ENCODE results near the gene ZNF407.
"Not testable (repeated sequence)": the region's sequence is repeated elsewhere in the genome, so short reads cannot be mapped to it uniquely, and the experiment has no call there.

The ZNF407 gene

DNA sequence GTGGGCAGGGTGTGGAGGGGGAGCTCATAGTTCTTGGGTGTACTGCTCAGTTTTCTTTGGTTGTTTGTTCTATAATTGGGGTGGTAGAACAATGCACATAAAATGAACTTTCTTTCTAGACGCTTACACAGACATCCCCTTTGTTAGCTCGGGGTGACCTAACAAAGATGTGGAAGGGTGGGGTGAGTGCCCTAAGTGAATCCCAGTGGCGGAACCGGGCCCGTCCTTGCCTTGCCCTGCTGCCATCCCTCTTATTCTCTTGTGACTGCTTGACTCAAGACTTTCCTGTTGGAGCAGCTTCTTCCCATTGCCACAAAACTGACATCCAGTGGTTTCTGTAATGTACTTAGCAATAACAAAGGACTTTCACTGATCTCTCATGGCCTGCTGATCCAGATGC lies 343.2 kb downstream of the ZNF407 start:
- no peak for DNase-seq

DNA sequence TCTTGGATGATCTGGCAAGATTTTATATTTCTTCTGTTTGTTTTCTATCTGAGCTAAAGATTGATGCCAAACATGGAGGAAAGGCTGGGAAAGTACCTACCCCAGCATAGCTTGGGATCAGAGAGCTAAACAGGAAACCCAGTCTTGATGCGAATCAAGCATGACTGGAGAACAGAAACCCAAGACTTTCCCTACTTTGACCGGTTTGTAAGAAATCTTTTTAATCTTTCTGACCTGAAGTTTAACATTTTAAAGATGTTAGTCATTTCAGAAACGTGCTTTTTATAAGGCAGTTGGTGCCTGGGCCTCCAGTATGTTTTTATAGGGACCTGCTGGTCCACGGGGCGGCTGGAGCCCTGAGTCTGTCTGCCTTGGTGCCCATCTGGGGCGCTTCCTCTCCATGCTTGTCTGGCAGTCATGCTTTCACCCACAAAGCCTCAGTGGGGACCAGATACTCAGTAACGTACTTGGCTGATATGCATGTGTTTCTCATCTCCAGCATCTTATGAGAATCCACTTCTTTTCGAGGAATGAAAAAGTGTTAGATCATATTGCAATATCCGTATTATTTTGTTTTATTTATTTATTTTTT lies 344.7 kb downstream of the ZNF407 start:
- no peak for DNase-seq

DNA sequence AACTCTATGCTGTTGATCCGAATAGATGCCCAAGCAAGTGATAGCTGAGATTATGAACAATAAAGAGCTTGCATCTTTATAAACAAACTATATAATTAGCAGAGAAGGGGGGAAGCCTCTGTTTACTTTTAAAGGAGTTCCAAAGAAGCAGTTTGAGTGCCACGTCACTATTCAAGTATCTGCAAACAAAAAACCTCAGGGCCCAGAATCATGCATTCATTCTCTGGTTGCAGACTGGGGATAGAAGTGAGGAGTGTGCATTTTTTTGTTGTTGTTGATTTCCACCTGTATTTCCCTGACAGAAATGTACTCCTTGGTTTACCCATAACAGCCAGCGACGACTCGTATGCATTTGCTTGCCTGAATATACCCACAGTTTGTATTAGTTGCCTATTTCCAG lies 347.0 kb downstream of the ZNF407 start:
- DNase-seq = no peak

GRCh38 chr18:74945774-74946545 lies 348.3 kb downstream of the ZNF407 start:
- DNase-seq = no peak

DNA sequence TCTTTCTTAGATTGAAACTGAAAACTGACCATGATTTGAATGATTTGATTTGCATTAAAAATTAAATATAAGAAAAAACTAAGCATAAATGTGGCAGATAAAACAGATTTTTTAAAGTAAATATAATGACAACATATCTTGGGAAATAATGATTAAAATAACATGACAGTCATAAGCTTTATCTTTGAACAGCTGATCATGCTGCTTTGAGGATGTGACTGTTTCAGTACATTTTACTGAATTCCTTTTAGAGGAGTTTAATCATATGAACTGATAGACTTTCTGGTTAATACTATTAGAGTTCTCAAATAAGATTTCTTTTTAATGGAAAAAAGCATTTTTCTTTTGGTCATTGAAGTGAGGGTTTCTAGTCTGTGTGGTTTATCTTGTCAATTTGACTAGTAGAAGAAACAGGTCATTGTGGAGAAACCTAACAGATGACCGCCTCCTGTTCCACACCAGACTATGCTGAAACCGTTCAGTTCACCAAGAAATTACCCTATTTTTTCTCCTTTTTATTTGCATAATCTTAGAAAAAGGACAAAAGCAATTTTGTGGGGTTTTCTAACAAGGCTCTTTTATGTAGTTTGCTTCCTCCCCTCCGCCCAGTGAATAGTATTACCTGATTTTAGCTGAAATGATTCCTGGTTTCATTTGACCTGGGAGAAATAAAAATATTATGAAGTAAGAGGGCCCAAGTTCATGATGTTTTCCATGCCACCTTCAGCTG lies 349.1 kb downstream of the ZNF407 start:
- no peak for DNase-seq

- no peak for DNase-seq
Measured at GRCh38 chr18:74947417-74947816, 349.7 kb downstream of the ZNF407 start.

DNA sequence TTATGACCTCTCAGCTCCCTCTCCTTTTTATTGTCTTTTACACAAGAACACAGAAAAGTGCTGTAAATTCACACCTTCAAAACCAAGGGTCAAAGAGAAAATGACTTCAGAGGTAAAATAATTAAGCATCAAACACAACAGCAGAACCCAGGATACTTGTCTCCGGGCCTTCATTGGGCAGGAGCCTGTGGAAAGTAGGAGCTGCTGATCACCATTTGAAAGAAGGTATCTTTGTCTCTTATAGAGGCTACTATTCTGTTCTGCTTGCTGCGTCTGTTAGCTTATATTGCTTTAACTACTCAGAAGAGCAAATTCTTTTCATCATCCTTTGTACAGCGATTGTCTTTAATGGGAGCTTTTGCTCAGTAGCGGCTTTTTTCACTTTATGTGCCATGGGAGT lies 350.2 kb downstream of the ZNF407 start:
- DNase-seq = no peak

DNA sequence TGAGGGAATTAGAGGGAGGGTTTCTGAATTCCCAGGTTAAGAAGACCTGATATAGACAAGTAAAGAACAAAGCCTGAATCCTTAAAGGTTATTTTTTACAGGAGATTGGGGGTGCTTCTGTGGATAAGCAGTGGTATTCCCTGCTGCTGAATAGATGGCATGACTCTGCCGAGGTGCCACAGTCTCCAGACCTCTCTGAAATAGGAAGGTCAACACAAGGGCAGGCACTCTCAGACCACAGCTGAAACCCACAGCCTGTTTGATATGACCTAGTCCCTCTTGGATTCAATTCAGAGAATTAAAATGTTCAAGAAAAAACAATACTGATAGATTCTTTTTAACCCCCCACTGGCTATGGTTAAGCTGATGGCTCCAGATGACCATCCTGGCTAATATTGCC lies 351.9 kb downstream of the ZNF407 start:
- no peak for DNase-seq

DNA sequence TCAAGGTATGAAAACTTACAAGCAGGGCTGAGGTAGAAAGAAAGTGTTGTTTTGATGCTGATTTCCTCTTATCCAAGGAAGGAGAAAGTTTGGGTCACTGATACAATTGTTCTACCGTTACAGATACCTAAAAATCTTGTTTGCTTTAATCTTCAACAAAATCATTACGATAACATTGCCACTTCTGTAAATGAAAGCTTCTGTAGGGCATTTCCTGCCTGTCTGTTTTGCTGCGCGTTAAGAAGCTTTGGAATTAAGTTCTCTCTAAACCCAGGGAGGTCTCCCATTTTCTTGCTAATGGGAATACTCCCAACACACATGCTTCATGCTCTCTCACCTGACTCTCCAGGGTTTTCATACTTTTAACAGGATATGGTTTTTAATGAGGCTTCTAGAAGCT lies 352.8 kb downstream of the ZNF407 start:
- DNase-seq = no peak

DNA sequence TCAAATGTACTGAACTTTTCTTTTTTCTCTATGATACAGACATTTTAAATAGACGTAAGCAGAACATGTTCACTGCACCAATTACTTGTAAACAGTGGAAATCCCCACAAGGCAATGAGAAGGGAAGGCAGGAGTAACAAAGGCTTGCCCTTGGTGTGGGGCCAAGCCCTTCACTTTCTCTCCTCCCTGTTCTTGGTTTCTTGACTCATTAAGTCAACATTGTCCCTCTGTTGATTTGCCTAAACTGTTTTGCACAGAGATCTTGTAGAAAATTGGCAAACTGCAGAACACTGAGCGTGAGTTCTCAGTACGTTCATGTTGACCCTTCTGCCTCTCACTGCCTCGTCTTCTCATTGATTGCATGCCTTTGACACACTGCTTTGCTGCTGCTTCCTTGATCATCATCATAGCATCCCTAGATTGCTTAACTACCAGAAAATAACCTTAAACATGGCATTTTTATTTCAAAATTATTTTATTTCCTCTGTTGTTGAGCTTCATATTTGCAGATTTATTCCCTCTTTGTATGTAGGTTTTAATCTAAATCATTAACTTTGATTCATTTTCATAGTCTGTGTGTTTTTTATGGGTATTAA lies 353.6 kb downstream of the ZNF407 start:
- no peak for DNase-seq

DNA sequence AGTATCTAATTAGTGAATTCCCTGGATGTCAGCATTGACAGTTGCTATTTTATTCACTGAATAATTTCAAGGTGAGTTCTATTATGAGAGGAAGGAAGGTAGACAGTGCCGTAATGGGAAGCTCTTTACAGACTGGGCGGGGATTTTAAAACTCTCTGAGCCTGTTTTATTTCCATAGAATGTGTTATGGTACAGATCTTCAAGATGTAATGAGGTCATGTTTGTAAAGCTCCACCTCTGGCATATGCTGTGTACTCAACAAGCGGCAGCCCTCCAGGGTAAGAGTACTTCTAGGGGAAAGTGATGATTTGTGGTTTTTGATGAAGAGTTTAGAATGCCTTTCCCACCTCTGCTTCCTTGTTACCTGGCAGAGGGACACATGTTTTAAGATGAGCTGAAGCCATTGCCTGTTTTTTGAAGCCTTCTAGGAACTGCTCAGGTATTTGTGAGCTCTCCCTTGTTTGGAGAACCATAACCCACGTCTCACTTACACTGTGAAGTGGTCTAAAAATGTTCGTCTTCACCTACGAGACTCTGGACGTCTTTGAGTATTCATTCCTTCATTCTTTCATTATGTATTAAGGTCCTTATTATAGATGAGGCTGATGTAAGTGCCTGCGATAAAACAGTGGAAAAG lies 360.0 kb downstream of the ZNF407 start:
- DNase-seq = no peak

- DNase-seq = no peak
Measured at GRCh38 chr18:74959216-74959615, 361.5 kb downstream of the ZNF407 start.

DNA sequence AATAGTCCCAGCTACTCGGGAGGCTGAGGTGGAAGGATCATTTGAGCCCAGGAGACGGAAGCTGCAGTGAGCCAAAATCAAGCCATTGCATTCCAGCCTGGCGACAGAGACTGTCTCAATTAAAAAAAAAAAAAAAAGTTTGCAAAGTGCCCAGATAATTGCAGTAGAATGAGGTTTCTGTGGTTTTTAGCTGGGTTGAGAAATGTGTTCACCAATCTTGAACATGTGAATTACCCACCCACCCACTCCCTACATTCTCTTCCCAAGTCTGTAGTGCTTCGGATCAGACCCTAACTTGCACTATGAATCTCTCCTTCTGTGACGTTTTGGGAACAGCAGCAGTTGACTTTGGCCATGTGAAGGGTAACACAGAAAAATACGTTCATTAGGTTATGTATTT lies 363.9 kb downstream of the ZNF407 start:
- DNase-seq = no peak

DNA sequence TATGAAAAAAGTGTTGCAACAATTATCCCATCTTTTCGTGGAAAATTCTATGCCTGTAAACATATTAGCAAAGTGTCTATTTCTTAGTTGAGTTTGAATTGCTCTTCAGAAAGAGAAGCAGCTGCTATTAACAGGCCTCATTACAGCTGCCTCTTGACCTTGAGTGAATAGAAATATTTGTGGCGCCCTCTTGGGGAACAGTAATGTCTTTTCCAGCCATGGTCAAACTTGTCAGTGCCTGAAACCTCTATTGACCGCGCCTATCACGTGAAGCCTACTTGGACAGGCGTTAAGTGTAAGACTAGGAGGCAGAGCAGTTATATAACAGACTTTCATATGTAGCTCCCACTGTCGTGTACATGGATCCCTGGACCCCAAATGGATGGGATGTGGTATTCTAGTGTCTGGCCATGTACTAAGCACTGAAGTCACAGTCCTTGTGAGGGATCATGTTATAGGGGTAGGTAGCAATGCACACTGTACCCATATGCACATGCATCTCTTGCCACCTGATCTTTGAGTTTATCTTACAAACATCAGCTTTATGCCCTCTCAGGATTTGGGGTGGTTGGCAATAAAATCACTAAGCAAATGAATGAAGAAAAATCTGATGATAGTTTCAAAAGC lies 366.3 kb downstream of the ZNF407 start:
- DNase-seq = no peak

- no peak for DNase-seq
Measured at GRCh38 chr18:74965682-74966081, 368.0 kb downstream of the ZNF407 start.

GRCh38 chr18:74967438-74967837 lies 369.8 kb downstream of the ZNF407 start:
- DNase-seq = no peak

DNA sequence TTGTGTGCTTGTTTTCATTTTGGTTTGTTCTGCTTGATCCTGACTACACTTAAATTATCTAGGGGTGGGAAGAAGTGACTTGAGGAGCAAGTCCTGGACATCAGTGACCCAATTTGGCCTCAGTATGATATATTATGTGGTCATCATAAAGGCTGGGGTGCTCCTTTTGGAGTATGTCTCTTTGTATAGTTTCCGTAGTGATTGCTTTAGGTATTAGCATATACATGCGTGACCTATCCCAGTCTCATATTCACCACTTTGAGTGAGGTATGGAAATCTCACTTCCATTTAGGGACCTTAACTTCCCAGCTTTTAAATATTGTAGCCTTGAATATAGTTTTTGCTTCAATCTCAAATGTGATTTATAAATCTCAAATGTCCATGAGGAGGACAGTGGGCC lies 370.3 kb downstream of the ZNF407 start:
- DNase-seq = no peak

DNA sequence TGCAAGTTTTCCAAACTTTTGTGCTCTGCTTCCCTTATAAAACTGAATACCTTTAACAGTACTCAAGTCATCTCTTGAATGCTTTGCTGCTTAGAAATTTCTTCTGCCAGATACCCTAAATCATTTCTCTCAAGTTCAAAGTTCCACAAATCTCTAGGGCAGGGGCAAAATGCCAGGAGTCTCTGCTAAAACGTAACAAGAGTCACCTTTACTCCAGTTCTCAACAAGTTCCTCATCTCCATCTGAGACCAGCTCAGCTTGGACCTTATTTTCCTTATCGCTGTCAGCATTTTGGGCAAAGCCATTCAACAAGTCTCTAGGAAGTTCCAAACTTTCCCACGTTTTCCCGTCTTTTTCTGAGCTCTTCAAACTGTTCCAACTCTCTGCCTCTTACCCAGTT lies 373.7 kb downstream of the ZNF407 start:
- DNase-seq = not testable (repeated sequence)

DNA sequence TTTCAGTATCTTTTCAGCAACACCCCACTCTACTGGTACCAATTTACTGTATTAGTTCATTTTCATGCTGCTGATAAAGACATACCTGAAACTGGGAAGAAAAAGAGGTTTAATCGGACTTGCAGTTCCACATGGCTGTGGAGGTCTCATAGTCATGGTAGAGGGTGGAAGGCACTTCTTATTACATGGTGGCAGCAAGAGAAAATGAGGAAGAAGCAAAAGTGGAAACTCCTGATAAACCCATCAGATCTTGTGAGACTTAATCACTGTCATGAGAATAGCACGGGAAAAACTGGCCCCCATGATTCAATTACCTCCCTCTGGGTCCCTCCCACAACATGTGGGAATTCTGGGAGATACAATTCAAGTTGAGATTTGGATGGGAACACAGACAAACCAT lies 374.1 kb downstream of the ZNF407 start:
- DNase-seq = not testable (repeated sequence)

DNA sequence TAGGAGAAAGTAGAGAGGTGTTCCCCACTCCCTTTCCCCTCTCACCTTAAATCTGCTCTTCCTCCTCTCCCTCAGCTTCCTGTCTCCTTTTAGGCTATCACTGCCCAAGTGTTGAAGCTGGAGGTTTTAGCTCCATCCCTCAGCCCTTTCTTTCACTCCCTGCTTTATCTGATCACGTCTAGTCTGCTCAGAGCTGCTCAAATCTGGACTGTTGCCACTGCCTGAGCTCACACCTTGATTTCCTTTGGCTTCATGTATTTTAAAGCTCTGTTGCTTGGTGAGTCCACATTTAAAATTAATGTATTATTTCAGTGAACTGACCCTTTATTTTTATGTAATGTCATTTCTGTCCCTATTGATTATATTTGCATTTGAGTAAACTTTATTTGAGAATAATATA lies 374.7 kb downstream of the ZNF407 start:
- DNase-seq = no peak

GRCh38 chr18:74975001-74975400 lies 377.3 kb downstream of the ZNF407 start:
- DNase-seq = no peak

DNA sequence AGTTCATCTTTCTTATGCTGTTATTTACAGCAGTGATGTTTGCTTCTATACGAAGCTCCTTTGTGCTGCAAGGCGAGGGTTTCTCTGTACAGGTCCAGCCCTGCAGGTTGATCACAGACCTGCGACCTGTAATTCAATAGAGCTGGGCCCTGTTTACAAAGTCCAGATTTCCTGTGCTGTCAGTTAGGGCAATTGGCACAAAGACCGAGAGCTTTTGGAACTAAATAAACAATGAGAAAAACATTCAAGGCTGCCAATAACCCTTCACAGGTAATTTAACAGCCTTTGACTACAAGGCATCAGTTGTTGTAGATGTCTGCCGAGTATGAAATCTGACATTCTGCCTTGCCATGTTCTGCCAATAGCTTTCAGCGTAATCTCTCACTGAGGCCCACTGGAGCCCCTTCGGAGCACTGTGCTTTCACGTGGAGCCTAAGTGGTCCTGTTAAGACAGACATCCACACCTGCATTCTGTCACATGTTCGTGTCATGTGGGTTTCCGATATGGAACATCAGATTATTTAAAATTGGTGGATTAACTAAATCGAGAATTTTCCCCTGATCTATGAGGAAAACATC lies 378.8 kb downstream of the ZNF407 start:
- DNase-seq = no peak
